ENCODE data around the gene MPP4.

DNA sequence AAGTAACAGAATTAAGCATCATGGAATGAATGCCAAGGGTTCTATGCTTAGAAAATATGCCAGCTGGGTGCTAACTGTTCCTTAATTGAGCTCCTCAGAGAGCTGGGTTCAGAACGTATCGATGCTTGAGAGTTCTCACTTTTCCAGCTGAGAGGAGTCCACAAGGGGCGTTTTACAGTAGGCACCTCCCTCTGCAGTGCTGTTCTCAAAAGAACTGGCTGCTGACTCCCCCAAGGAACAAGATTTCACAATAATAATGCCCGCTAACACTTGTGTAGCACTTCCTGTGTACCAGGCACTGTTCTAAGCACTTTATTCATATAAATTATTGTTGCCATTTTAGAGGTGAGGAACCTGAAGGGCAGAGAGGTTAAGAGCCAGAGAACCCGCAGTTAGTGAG is 37.1 kb downstream of the MPP4 start:
- TF ChIP-seq, protein P1, sequence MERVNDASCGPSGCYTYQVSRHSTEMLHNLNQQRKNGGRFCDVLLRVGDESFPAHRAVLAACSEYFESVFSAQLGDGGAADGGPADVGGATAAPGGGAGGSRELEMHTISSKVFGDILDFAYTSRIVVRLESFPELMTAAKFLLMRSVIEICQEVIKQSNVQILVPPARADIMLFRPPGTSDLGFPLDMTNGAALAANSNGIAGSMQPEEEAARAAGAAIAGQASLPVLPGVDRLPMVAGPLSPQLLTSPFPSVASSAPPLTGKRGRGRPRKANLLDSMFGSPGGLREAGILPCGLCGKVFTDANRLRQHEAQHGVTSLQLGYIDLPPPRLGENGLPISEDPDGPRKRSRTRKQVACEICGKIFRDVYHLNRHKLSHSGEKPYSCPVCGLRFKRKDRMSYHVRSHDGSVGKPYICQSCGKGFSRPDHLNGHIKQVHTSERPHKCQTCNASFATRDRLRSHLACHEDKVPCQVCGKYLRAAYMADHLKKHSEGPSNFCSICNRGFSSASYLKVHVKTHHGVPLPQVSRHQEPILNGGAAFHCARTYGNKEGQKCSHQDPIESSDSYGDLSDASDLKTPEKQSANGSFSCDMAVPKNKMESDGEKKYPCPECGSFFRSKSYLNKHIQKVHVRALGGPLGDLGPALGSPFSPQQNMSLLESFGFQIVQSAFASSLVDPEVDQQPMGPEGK (CRISPR knock-in tag; IDR thresholded peaks at IDR 0.05; ENCODE audit: borderline replicate concordance), result no peak
- TF ChIP-seq GLIS3 (CRISPR knock-in tag; IDR thresholded peaks at IDR 0.05), result no peak
- no peak for TF ChIP-seq ZNF8 (CRISPR knock-in tag; IDR thresholded peaks at IDR 0.05)
- TF ChIP-seq BACH2 (CRISPR knock-in tag; IDR thresholded peaks at IDR 0.05; ENCODE audit: borderline replicate concordance), result no peak
- TF ChIP-seq, protein P2, sequence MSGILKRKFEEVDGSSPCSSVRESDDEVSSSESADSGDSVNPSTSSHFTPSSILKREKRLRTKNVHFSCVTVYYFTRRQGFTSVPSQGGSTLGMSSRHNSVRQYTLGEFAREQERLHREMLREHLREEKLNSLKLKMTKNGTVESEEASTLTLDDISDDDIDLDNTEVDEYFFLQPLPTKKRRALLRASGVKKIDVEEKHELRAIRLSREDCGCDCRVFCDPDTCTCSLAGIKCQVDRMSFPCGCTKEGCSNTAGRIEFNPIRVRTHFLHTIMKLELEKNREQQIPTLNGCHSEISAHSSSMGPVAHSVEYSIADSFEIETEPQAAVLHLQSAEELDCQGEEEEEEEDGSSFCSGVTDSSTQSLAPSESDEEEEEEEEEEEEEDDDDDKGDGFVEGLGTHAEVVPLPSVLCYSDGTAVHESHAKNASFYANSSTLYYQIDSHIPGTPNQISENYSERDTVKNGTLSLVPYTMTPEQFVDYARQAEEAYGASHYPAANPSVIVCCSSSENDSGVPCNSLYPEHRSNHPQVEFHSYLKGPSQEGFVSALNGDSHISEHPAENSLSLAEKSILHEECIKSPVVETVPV (CRISPR knock-in tag; IDR thresholded peaks at IDR 0.05), result no peak

Data from SK-N-SH treated with all-trans-retinoic acid at 6 μM for 48 hours (cell line).